Measurements from ENCODE around the gene CTXN1. TPM values are rescaled to one million over a fixed set of nuclear protein-coding genes. Genes with fewer than 3 reads are reported as not detected.

Gene CTXN1
- total RNA-seq, 2 donors from 2014 or later: 1.5 to 4.4 TPM

- no peak for DNase-seq
- intact Hi-C loops (cut with DNase I): no loop called here
- Histone ChIP-seq H3K27ac (no peak overlapping the region), H3K9me3 (no peaks in the 10 kb centered on the region), H3K9ac (ENCODE audit: low read depth in 2 of 2, low read length in 2 of 2) (no peak overlapping the region), H3K27me3 (peaks cover 25% of the 10 kb centered on the region), H3K4me3 (no peak overlapping the region), H3K4me1 (peaks cover 9% of the 10 kb centered on the region), H3K36me3 (peaks cover 8% of the 10 kb centered on the region)
- TF ChIP-seq CTCF (IDR thresholded peaks at IDR 0.05): no peak
These were observed 13.7 kb downstream of the CTXN1 start for GRCh38 chr19:7912144-7912696.

DNA sequence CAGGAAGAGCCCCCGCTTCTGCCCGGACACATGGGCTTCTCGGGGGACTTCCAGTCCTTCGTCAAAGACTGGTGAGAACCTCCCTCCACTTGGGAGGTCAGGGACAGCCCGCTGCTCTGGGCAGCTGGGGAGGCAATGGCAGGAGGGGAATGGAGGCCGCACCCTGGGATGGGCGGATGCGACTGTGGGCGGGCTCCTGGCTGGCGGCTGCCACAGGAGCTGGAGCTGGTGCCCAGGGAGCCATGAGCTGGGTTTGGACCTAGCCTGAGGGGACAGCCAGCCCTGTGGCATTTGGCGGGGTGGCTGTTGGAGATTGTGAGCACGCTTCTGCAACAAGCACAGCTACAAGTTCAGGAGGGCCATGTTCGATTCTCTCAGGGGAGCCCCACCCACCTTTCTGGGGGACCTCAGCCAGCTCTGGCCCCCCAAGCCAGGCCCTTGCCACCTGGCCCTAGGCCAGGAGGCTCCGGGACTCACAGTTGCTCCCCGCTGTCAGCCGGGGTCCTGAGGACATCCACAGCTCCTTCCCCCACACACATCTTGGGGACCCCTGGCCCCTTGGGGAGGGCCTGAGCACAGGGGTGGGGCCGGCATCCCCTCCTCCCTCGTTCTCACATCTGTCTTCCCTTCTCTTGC, 14.3 kb downstream of the CTXN1 start:
- Histone ChIP-seq H3K27ac (no peak overlapping the region), H3K9ac (ENCODE audit: low read depth in 2 of 2, low read length in 2 of 2) (no peak overlapping the region), H3K27me3 (peaks cover 19% of the 10 kb centered on the region), H3K4me3 (no peak overlapping the region), H3K9me3 (no peaks in the 10 kb centered on the region), H3K4me1 (peaks cover 9% of the 10 kb centered on the region), H3K36me3 (peaks cover 8% of the 10 kb centered on the region)
- DNase-seq: no peak
- intact Hi-C loops (cut with DNase I): no loop called here
- no peak for TF ChIP-seq CTCF (IDR thresholded peaks at IDR 0.05)

- H3K36me3 ChIP-seq: peaks cover 8% of the 10 kb centered on the region
- H3K9ac ChIP-seq (ENCODE audit: low read depth in 2 of 2, low read length in 2 of 2): no peak overlapping the region
- no peaks in the 10 kb centered on the region for H3K9me3 ChIP-seq
- no peak for TF ChIP-seq CTCF (IDR thresholded peaks at IDR 0.05)
- H3K4me3 ChIP-seq: no peak overlapping the region
- no peak for DNase-seq
- peaks cover 8% of the 10 kb centered on the region for H3K27me3 ChIP-seq
- H3K27ac ChIP-seq: no peak overlapping the region
- H3K4me1 ChIP-seq: no peaks in the 10 kb centered on the region
- intact Hi-C loops (cut with DNase I): no loop called here
These were observed 15.4 kb downstream of the CTXN1 start for GRCh38 chr19:7910321-7911161.

DNA sequence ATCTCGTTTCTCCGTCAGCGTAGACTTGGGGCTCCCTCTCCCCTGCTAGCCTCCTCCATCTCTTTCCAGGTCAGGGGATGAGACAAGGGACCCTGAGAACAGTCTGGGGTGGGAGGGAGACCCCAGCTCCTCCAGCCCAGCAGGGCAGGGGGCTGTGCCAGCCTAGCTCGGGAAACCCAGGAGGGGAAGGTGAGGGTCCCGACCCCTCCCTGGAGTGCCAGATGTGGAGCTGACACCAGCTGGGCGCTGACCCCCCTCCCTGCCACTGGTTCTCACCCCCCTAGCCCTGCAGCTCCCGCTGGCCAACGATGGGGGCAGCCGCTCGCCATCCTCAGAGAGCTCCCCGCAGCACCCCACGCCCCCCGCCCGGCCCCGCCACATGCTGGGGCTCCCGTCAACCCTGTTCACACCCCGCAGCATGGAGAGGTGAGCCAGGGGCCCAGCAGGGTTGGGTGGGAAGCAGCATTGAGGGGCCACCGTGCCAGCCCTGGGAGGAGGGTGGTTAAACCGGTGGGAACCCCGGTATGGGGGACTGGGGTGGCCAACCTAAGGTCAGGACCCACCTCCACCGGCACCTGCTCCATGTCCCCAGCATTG, 16.4 kb downstream of the CTXN1 start:
- Histone ChIP-seq H3K4me1 (peaks cover 9% of the 10 kb centered on the region), H3K27me3 (no peaks in the 10 kb centered on the region), H3K36me3 (peaks cover 8% of the 10 kb centered on the region), H3K4me3 (no peak overlapping the region), H3K27ac (no peak overlapping the region), H3K9ac (ENCODE audit: low read depth in 2 of 2, low read length in 2 of 2) (no peak overlapping the region), H3K9me3 (no peaks in the 10 kb centered on the region)
- no peak for DNase-seq
- intact Hi-C loops (cut with DNase I): no loop called here
- no peak for TF ChIP-seq CTCF (IDR thresholded peaks at IDR 0.05)

GRCh38 chr19:7908742-7909461, 17.0 kb downstream of the CTXN1 start:
- intact Hi-C loops (cut with DNase I): no loop called here
- Histone ChIP-seq H3K9me3 (no peaks in the 10 kb centered on the region), H3K4me1 (peaks cover 10% of the 10 kb centered on the region), H3K4me3 (no peak overlapping the region), H3K9ac (ENCODE audit: low read depth in 2 of 2, low read length in 2 of 2) (no peak overlapping the region), H3K27me3 (no peaks in the 10 kb centered on the region), H3K27ac (no peak overlapping the region), H3K36me3 (peaks cover 8% of the 10 kb centered on the region)
- DNase-seq: no peak
- no peak for TF ChIP-seq CTCF (IDR thresholded peaks at IDR 0.05)

Data from colonic mucosa (tissue), 4 donors.